ENCODE measurements around the gene CSNK1G2.

CSNK1G2 gene

GRCh38 chr19:1941146-1942077 lies at the start of gene CSNK1G2:
Gene CSNK1G2, plus strand, starts transcription at chr19:1941172. Its CDS starts 28,601 bp downstream, at chr19:1969773.
- peak within 1 kb of the TSS; percentile 84 for H3K4me3 ChIP-seq (ENCODE audit: low read depth, low read length)
- peak; percentile 20 for TF ChIP-seq CTCF (IDR thresholded peaks at IDR 0.05; ENCODE audit: low read depth, low read length, missing control alignments)
- no peak for DNase-seq (ENCODE audit: low read depth)

GRCh38 chr19:1893791-1894190 lies 47.2 kb upstream of the CSNK1G2 start:
- DNase-seq (ENCODE audit: low read depth) = no peak
- no peak for TF ChIP-seq CTCF (IDR thresholded peaks at IDR 0.05; ENCODE audit: low read depth, low read length, missing control alignments)
- H3K4me3 ChIP-seq (ENCODE audit: low read depth, low read length) = no peak overlapping the region

- TF ChIP-seq CTCF (IDR thresholded peaks at IDR 0.05; ENCODE audit: low read depth, low read length, missing control alignments) = no peak
- no peak for DNase-seq (ENCODE audit: low read depth)
- H3K4me3 ChIP-seq (ENCODE audit: low read depth, low read length) = no peak overlapping the region
Observed at GRCh38 chr19:1896508-1896907, 44.5 kb upstream of the CSNK1G2 start.

GRCh38 chr19:1901940-1902404 lies 39.0 kb upstream of the CSNK1G2 start:
- no peak for TF ChIP-seq CTCF (IDR thresholded peaks at IDR 0.05; ENCODE audit: low read depth, low read length, missing control alignments)
- DNase-seq (ENCODE audit: low read depth) = no peak
- H3K4me3 ChIP-seq (ENCODE audit: low read depth, low read length) = no peak overlapping the region

GRCh38 chr19:1902923-1903322 lies 38.0 kb upstream of the CSNK1G2 start:
- no peak overlapping the region for H3K4me3 ChIP-seq (ENCODE audit: low read depth, low read length)
- no peak for TF ChIP-seq CTCF (IDR thresholded peaks at IDR 0.05; ENCODE audit: low read depth, low read length, missing control alignments)
- no peak for DNase-seq (ENCODE audit: low read depth)

GRCh38 chr19:1904860-1905109 lies 36.2 kb upstream of the CSNK1G2 start:
- no peak for DNase-seq (ENCODE audit: low read depth)
- H3K4me3 ChIP-seq (ENCODE audit: low read depth, low read length) = peak overlapping the region; percentile 81
- TF ChIP-seq CTCF (IDR thresholded peaks at IDR 0.05; ENCODE audit: low read depth, low read length, missing control alignments) = no peak
